Femur (tissue), 1 donor: ENCODE results near the gene STK32B.
A peak's percentile ranks its signal among the peaks of the same experiment; 100 is the strongest.

ENCODE experiments used
- DNase-seq: peaks from one replicate; pipeline ENCODE4 v3.0.0-alpha.2; 2017

STK32B gene

GRCh38 chr4:5127556-5127955, 76.3 kb downstream of the STK32B start:
- DNase-seq, result peak; percentile 30

- no peak for DNase-seq
Observed at GRCh38 chr4:5128569-5128968, 77.3 kb downstream of the STK32B start.

- DNase-seq, result no peak
Observed at GRCh38 chr4:5133201-5133600, 81.9 kb downstream of the STK32B start.

- DNase-seq, result no peak
Observed at GRCh38 chr4:5133933-5134594, 82.8 kb downstream of the STK32B start.

GRCh38 chr4:5134620-5135019, 83.3 kb downstream of the STK32B start:
- no peak for DNase-seq

- DNase-seq, result no peak
Observed at GRCh38 chr4:5137226-5137625, 85.9 kb downstream of the STK32B start.

GRCh38 chr4:5137927-5138326, 86.6 kb downstream of the STK32B start:
- no peak for DNase-seq

GRCh38 chr4:5138389-5138788, 87.1 kb downstream of the STK32B start:
- DNase-seq, result no peak

- no peak for DNase-seq
Observed at GRCh38 chr4:5139141-5139540, 87.9 kb downstream of the STK32B start.

- DNase-seq, result no peak
Observed at GRCh38 chr4:5141802-5142201, 90.5 kb downstream of the STK32B start.

GRCh38 chr4:5142726-5143125, 91.4 kb downstream of the STK32B start:
- DNase-seq, result peak; percentile 37

- no peak for DNase-seq
Observed at GRCh38 chr4:5143306-5143861, 92.1 kb downstream of the STK32B start.

GRCh38 chr4:5143940-5144339, 92.7 kb downstream of the STK32B start:
- no peak for DNase-seq

- no peak for DNase-seq
Observed at GRCh38 chr4:5144384-5144783, 93.1 kb downstream of the STK32B start.

GRCh38 chr4:5146248-5146647, 95.0 kb downstream of the STK32B start:
- no peak for DNase-seq

- DNase-seq, result no peak
Observed at GRCh38 chr4:5152521-5152920, 101.2 kb downstream of the STK32B start.

- DNase-seq, result no peak
Observed at GRCh38 chr4:5156682-5157081, 105.4 kb downstream of the STK32B start.

GRCh38 chr4:5157791-5158770, 106.8 kb downstream of the STK32B start:
- no peak for DNase-seq

GRCh38 chr4:5158825-5159224, 107.5 kb downstream of the STK32B start:
- no peak for DNase-seq

- DNase-seq, result no peak
Observed at GRCh38 chr4:5160668-5161067, 109.4 kb downstream of the STK32B start.

GRCh38 chr4:5162909-5163508, 111.7 kb downstream of the STK32B start:
- DNase-seq, result no peak

- no peak for DNase-seq
Observed at GRCh38 chr4:5164221-5164912, 113.1 kb downstream of the STK32B start.
